ENCODE measurements around the gene MCC.

The MCC gene

DNA sequence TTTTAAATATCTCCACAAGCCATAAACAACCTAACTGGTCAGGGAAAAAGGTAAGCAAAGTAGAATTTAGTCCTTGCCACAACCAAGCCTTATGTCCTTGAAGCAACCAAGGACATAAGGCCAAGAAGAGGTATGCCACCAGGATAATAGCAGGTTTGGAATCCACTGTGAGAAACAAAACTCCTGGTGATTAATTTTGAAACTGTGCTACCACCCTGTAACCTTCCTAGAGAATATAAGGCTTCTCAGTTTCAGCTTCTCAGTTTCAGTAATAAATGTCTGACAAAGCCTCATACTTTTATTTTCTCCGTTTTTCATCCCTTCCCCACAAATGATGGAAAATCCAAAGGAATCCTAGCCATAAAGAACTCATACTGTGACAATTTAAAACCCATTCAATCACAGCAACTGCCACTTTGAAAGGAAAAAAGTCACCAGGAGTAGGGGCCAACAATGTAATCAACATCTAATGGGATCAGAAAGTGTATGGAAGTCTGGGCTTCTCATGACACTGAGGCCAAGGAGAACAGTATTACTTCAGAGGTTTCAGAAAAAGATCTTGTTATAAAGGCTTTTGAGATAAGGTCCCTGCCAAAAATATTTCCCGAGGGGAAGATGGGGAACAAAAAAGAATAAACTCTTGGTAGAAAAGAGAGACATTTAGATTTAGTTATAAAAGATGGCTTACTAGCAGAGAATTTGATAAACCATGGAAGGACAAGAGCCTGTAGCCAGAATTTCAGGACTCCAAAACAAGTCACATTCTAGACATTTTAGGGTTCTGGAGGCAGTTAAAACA is 242.6 kb downstream of the MCC start:
- no peak for DNase-seq (ENCODE audit: low read depth)

DNA sequence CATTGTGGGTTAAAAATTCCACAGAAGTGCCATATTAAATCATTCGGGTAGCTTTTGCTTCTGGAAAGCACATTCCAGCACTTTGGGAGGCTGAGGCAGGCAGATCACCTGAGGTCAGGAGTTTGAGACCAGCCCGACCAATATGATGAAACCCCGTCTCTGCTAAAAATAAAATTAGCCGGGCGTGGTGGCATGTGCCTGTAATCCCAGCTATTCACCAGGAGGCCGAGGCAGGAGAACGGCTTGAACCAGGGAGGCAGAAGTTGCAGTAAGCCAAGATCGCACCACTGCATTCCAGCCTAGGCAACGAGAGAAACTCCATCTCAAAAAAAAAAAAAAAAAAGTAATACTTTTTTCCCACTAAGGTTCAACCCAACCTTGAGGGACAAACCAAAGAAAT is 243.3 kb downstream of the MCC start:
- DNase-seq (ENCODE audit: low read depth) = no peak

DNA sequence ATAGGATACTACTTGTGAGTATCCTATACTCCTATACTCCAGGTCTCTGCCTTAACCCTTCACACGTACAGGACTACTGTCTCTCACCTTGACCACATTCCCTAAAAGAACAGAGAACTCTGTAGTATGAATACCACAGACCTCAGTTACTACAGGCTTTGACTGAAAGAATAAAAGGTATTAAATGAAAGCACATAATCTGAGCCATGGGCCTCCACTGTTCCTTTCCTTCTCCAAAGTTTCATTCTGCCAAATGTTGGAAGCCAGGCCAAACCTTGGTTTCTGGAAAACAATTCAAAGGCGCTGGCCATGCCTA is 244.9 kb downstream of the MCC start:
- DNase-seq (ENCODE audit: low read depth) = no peak

DNA sequence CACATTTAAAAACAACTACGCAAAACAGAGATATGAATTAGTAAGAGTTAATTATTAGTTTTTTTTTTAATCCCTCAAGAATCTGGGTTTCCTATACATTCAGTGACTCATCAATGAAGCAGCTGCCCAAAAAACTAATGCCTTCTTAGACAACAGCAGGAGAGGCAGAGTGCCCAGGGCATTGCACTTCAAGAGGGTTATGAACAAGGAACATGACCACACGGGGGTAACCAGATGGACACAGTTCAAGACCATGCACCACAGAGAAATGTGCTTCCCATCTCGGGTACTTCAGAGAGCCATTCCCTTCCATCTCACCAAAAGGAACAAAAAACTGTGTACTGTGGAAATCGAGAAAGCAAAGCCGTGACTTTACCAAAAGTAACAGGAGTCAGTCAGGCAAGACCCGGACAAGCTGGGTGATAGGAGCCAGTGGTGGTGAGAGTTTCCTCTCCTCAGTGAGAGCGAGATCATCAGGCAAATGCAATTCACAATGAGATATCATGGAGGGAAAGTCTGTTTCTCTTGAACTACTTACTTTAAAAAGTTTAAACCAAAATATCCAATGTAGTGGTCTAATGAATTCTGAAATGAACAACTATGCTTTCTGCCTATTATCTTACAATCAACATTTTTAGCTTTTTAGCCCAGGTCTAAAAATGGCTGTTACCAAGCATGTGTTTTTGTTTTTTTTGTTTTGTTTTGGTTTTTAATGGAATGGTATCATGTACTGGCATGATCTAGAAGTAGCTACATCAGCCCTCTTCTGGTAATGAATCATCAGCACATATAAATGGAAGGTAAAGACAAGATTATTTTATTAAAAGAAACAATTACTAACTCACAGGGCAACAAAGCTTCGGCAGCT is 245.5 kb downstream of the MCC start:
- DNase-seq (ENCODE audit: low read depth) = no peak

DNA sequence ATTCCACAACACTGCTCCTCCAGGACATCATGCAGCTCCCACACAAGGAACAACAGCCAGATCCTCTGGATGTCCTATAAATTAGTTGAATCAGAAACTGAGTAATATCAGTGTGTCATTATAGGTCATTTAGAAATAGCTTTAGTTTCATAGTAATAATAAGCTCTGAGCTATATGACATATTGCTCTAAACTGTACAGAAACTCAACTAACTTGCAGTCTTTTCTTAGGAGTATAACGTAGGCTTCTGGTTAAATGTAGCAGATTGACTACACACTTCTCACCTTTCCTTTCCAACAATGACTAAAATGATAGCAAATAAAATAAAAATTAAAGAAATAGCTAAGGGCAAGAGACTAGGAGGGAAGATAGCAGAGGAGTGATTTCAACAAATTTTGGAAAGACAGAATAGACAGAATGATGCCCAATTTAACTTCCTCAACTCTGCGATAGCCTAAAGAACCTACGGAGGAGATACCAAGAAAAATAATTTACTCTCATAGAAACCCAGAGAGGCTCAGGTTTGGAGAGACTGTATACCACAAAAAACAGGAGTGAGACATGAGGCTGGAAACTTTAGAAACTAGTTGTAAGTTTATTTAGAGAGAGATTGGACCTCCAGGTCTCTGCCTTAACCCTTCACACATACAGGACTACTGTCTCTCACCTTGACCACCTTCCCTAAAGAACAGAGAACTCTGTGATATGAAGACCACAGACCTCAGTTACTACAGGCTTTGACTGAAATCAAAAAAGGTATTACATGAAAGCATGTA is 247.1 kb downstream of the MCC start:
- DNase-seq (ENCODE audit: low read depth) = no peak

DNA sequence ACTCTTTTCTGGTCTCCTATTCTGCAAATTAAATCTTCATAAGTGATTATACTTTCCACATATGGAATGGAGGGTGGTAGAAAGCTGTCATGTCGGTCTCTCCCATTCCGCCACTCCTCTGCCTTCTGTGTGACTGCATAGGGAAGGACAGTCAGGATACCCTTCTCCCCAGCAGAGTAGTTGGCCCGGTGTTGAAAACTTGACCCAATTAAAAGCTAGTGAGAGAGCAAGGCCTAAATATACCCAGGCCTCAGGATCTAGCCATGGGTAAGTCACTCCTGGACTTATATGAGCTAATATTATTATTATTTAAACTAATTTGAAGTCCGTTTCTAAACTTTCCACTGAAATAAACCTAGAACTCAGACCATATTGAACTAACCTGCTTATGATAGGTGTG is 248.2 kb downstream of the MCC start:
- no peak for DNase-seq (ENCODE audit: low read depth)

DNA sequence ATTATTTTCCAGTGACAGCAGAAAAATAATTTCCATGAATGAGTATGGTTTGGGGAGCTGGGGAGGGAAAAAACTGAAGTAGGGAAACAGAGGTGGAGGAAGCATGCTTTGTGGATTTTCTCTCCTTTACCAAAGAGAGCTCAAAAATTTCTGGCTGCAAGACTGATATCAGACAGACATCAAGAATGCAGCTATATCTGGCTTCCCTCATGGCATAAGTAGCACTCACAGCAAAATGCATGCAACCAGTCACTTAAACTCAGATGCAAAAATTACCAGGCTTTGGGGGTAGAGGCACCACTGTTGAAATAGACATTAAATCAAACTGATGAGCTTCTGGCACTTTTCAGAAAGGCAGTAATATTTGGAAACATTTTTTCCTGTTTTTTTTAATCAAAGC is 250.4 kb downstream of the MCC start:
- no peak for DNase-seq (ENCODE audit: low read depth)

DNA sequence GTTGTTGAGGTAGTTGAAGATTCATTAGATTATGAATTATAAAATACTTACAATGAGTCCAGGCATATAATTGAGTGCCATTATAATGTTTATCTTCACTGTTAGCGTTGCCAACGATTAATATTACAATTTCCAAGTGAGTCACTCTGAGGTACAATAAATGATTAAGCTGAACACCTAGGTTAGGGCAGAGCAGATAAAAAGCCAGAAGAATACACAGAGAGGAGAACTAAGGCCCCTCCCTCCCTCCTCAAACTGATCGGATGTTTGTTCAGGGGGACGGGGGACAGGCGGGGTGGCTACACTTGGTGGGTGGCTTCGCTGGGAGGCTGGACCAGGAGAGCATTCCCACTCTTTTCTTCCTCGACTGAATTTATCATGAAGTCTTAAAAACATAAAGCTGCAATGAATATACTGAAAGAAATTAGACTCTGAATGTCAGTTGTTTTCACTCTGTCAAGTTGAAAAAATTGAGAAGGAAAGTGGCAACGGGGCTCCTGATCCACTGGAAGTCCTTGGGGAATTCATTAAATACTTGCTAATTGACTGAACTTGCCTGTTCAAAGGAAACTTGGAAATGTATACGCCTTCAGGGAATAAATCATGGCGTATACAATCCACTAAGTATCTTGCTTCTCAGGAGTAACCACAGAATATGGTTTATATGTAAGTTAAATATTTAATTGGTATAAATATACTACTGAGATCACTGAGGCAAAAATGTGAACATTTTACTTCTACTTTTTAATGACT is 251.5 kb downstream of the MCC start:
- DNase-seq (ENCODE audit: low read depth) = no peak

DNA sequence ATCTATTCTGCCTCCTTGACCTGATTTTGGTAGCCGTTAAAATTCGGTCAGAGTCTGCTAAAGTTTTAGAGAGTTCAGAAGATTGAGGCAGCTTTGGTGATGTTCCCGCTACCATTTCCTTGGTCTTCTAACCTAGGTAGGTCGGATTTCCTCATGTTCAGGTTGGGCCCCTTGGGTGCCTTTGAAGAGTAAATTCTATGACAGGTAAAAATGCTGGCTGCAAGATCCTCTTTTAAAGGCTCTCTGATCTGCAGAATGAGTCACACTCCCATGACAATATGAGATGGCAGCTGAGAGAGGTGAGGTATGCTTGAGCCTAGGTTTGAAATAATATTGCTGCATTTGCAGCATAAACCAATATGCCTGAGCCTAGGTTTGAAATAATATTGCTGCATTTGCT is 252.4 kb downstream of the MCC start:
- DNase-seq (ENCODE audit: low read depth) = no peak

DNA sequence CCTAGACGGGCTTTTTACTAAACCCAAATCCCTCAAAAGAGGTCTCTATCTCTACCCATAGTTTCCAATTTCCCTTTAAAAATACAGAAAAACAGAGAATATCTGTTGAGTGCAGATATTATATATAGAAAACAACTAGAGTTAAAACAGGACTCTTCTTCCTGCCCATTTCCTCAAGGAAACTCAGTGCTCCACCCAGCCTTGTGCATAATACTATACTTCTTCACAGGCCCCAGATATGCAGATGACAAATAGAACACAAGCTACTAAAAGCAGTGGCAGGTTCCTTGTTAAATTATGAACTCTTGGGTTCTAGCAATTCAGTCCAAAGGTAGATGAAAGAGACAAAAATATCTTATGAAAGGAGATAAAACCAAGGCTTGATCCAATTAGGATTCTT is 253.7 kb downstream of the MCC start:
- no peak for DNase-seq (ENCODE audit: low read depth)

DNA sequence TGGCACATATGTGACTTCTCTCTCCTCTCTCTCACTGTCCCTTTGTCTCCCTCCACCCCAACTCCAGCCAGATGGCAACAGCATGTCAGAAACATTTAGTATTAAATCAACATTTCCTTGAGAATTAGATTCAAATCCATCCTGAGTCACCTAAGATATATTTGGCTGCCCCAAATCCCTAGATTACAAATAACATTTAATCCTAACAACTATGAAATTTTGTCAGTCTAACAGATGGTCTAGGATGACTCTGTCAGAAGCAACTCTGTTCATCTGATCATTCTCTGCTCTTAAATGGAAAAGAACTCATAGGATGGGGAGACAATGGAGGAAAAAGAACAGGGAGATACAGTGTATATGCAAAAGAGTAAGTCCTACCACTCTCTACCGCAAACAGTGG is 254.6 kb downstream of the MCC start:
- DNase-seq (ENCODE audit: low read depth) = no peak

DNA sequence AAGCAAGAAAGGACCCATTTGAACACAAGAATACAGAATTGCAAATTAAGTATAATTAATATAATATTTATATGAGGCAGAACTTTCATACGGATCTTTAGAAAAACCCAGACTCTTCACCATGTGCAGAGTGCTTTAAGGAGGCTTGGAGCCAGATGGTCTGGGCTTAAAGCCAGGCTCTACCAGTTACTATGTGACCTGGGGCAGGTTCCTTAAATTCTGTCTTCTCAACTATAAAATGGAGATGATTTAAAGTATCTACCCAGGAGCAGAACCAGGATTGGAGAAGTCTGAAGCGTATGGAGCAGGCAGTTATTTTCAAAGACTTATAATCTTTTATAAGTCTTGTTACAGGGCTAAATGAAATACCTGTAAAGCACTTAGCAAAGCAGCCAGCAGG is 255.6 kb downstream of the MCC start:
- no peak for DNase-seq (ENCODE audit: low read depth)

DNA sequence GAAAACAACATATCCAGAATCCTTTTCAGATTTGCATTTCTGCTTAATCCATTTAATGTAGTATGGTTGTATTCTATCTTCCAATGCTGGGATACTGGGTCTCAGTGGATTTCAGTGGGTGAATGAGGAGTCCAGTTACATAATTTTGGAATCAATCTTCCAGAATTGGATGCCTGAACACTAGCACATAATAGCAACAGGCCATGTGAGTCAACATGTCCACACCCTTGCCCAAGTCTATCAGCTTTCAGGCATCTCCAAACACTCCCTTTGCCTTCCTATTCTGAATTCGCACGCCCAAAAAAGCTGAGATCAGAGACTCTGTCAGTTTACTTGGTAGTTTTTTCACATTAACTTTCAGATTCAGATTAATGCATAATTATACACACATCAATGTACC is 256.0 kb downstream of the MCC start:
- DNase-seq (ENCODE audit: low read depth) = no peak

DNA sequence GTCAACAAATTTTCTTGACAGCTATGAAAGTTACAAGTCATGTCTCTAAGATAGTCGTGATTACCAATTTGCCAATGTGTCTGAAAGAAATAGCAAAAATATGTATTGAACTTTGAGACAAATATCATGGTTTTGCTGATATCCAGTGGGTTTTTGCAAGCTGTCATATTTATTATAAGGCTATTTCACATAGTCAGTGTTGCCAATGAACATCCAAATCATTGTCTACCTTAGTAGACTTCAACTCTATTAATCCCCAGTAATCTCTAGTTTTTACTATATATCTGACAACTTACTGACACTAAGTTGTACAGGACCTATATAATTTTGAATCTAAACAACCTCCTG is 256.6 kb downstream of the MCC start:
- DNase-seq (ENCODE audit: low read depth) = no peak

DNA sequence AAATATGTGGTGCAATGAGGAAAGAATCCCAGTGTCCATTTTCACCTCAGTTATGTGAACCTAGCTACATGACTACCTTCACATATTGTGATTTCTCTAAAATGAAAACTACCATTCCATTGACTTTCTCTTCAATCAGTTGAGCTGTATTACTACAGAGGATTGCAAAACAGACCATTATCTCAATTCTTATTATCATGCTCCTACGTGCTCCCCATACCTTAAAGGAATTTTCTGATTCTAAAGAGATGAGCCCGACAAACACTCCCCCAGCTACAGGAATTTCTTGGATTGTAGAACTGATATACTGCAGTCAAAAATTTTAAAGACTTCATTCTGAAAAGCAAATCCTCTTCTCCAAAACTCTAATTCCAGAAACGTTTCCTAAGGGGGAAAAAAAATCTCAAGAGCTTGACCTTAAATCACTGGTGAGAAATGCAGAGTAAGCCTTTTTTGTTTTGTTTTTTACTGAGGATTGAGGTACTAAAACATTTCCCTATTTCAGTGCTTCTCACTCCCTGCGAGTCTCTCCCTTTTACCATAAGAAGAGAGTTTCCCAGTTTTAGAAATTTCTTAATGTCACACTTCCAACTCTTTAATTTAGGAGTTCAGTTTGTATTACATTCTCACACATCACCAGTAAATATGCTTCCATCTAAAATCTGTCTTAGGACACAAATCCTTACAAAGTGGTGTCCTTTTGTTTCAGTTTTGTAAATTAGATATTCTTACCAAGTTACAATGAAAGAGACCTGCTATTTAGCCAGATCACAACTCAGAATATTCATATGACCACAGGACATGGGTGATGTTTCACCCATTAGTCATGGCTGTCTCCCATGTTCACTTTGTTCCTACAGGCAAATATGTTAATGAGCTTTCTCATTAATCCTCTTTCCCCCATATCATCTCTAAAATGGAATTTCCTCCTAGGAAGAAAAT is 257.3 kb downstream of the MCC start:
- no peak for DNase-seq (ENCODE audit: low read depth)

DNA sequence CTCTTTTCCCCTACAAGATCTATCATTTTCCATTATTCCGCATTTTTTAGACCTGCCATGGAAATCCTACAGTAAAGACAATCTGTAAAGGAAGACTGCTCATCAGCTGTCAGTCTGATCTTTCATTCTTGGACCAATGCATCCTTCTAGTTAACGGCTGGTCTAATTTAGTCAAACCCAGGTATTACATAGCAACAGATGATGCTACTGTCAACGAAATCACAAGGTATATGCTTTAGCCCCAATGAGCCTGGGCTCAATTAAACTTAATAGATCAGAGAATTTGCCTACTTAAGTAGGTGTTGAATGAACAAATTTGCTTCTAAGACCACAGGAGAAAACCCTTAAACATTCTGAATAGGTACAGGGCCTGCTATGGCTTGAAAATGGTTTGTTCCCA is 260.5 kb downstream of the MCC start:
- DNase-seq (ENCODE audit: low read depth) = no peak

DNA sequence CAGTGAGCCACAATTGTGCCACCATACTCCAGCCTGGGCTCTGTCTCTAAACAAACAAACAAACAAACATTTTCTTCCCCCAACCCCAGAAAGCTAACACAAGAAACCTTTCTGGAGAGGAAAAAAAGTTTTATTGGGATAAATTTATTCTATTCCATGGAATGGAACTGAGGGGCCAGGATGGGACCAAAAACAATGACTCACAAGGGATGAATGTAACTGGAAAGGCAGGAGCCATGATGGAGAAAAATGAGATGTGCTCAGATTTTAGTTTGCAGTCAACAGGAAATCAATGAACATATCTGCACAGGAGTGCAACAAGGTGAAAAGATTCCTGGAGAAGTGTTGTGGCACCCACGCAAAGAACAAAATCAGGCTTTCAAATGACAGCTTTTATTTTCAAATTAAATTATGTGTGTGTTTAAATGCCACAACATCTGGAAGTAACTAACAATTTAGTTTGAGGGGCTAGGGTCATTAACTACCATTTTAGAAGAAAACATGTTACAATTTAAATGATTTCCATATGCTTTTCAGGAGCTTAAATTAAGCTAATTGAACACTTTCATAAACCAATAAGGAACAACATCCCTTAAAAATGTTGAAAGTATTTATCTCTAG is 262.0 kb downstream of the MCC start:
- no peak for DNase-seq (ENCODE audit: low read depth)

DNA sequence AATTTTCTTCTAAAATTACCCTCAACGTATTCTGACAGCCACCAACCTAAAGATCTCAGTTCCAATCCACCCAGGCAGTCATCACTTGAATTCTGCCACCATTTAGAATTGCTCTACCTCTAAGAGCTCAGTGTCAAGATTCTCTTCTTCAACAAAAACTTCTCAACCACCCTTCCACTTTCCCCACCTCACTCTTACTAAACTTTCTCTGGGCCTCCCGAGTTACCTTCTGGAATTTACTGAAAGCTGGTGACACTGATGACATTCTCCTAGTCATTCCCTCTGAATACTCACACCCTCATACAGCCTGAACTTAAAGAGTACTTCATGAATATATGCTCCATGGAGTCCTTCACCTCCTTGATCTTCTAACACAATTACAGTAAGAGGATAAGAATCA is 263.0 kb downstream of the MCC start:
- no peak for DNase-seq (ENCODE audit: low read depth)

DNA sequence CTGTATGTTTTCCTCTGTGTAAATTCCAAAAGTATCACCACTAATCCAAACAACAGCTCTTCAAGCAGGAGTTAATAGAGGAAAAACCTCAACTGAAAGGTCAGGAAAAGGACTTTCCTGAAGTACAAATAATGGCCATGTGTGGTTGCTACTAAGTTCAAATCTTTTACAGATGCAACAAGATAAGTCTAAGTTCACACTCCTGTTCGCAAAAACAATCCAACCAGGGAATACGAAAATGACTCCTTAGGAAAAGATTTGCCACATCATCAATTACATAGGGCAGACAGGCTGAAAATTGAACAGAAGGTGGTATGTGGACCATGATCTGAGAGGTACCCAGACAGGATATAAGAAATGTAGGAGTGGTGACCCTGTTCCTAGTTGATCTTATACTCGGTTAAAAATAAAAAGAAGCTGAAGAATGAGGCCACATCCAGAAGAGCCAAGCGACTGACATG is 263.6 kb downstream of the MCC start:
- no peak for DNase-seq (ENCODE audit: low read depth)

DNA sequence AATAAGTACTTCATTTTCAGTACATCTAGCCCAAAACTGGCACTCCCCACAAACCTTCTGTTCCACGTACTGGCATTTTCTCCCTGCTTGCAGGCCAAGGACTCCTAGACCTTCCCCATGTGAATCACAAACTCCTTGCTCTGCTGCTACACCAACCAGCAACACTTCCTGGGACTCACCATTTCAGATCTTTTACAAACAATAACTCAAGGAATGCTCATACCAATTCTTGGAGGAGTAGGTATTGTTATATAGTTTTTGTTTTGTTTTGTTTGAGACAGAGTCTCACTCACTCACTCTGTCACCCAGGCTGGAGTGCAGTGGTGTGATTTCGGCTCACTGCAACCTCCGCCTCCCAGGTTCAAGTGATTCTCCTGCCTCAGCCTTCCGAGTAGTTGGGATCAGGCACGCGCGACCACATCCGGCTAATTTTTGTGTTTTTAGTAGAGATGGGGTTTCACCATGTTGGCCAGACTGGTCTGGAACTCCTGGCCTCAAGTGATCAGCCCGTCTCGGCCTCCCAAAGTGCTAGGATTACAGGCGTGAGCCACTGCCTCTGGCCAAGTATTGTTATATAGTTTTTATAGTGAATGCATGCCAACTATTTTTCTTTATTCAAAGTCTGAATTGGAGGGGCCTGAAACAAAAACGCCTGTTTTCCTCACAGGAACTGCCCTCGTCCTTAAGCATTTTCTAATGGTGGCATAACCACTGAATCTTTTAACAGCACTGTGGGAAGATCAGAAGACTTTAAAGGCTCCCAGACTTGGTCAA is 264.2 kb downstream of the MCC start:
- no peak for DNase-seq (ENCODE audit: low read depth)
